ENCODE results near the gene KRT3. TPM values are rescaled to one million over a fixed set of nuclear protein-coding genes. Genes with fewer than 3 reads are reported as not detected.

Gene KRT3
- total RNA-seq = not detected

GRCh38 chr12:52795694-52796428 is at the start of gene KRT3:
TSS of gene KRT3 (minus strand) at chr12:52796117. CDS start at chr12:52796042, 75 bp downstream.
- no peak for DNase-seq (ENCODE audit: low read depth in 2 of 3, low spot score in 2 of 3)

GRCh38 chr12:52844386-52844785 is 48.5 kb upstream of the KRT3 start:
- no peak for DNase-seq (ENCODE audit: low read depth in 2 of 3, low spot score in 2 of 3)

GRCh38 chr12:52839436-52840105 is 43.7 kb upstream of the KRT3 start:
- no peak for DNase-seq (ENCODE audit: low read depth in 2 of 3, low spot score in 2 of 3)

GRCh38 chr12:52838609-52839435 is 42.9 kb upstream of the KRT3 start:
- no peak for DNase-seq (ENCODE audit: low read depth in 2 of 3, low spot score in 2 of 3)

GRCh38 chr12:52837781-52838608 is 42.1 kb upstream of the KRT3 start:
- DNase-seq (ENCODE audit: low read depth in 2 of 3, low spot score in 2 of 3) = no peak

GRCh38 chr12:52837413-52837741 is 41.5 kb upstream of the KRT3 start:
- no peak for DNase-seq (ENCODE audit: low read depth in 2 of 3, low spot score in 2 of 3)

- DNase-seq (ENCODE audit: low read depth in 2 of 3, low spot score in 2 of 3) = no peak
Measured at GRCh38 chr12:52836491-52837412, 40.8 kb upstream of the KRT3 start.

GRCh38 chr12:52836042-52836466 is 40.1 kb upstream of the KRT3 start:
- DNase-seq (ENCODE audit: low read depth in 2 of 3, low spot score in 2 of 3) = peak in 2 of 3 donors; percentile 21 to 29

GRCh38 chr12:52835271-52836041 is 39.5 kb upstream of the KRT3 start:
- DNase-seq (ENCODE audit: low read depth in 2 of 3, low spot score in 2 of 3) = no peak

- no peak for DNase-seq (ENCODE audit: low read depth in 2 of 3, low spot score in 2 of 3)
Measured at GRCh38 chr12:52834727-52835001, 38.7 kb upstream of the KRT3 start.

- no peak for DNase-seq (ENCODE audit: low read depth in 2 of 3, low spot score in 2 of 3)
Measured at GRCh38 chr12:52833922-52834726, 38.2 kb upstream of the KRT3 start, which contains the start of gene KRT79. TSS of gene KRT79 (minus strand) at chr12:52834311. CDS start at chr12:52834260, 51 bp downstream.

- no peak for DNase-seq (ENCODE audit: low read depth in 2 of 3, low spot score in 2 of 3)
Measured at GRCh38 chr12:52832985-52833905, 37.3 kb upstream of the KRT3 start.

GRCh38 chr12:52832451-52832850 is 36.5 kb upstream of the KRT3 start:
- no peak for DNase-seq (ENCODE audit: low read depth in 2 of 3, low spot score in 2 of 3)

- DNase-seq (ENCODE audit: low read depth in 2 of 3, low spot score in 2 of 3) = no peak
Measured at GRCh38 chr12:52831251-52831650, 35.3 kb upstream of the KRT3 start.

- no peak for DNase-seq (ENCODE audit: low read depth in 2 of 3, low spot score in 2 of 3)
Measured at GRCh38 chr12:52829986-52830770, 34.3 kb upstream of the KRT3 start.

GRCh38 chr12:52828591-52829021 is 32.7 kb upstream of the KRT3 start:
- DNase-seq (ENCODE audit: low read depth in 2 of 3, low spot score in 2 of 3) = no peak
